Pericardium fibroblast (primary cell): Measurements from ENCODE around the gene TTC39C. TPM values are rescaled to one million over a fixed set of nuclear protein-coding genes. Genes with fewer than 3 reads are reported as not detected.

Source experiments
- total RNA-seq: library from RNA; depleted of rRNA; stranded (reverse); fragments of >200 nt; gene quantifications from 2 replicates; pipeline ENCODE4 v1.2.3, GENCODE V29; 2015

The TTC39C gene
- total RNA-seq: 15.1 and 44.5 TPM in 2 replicates

DNA sequence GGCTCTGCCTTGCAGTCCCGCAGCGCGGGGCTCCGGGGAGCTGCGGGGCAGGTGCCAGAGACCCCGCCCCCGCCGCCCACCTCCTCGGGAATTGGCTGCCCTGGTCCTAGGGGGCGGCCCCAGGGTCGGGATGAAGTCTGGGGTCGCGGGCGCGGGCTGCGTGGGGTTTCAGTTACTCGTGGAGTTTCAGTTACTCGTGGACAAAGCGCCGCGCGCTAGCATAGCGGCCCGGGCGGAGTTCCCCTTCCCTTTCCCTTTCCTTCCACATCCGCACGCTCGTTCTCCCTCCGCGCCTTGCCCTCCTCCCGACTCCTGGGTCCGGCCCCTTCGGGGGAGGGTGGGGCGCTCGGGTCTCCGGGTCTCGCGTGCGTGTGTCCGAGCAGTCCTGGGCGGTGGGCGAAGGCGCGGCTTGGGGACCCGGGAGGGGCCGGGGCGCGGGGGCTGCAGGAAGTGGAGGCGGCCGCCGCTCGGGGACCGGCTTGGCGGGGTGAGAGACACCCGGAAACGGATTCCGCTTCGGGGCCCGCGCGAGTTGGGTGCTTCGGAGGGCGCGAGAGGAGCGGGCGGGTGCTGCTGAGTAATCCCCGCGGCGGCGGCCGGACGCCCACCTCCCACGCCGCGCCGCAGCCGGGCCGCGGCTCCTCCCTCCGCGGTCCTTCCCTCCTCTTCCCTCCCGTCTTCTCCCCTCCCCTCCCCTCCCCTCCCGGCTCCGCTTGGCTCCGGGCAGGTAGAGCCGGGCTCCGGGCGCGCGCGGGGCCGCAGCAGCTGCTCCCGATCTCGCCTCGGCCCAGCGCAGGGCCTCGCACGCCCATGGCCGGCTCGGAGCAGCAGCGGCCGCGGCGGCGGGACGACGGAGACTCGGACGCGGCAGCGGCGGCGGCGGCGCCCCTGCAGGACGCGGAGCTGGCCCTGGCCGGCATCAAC, at the start of gene TTC39C:
TTC39C (plus strand) TSS at position 693 of the 924 bp plus-strand sequence; CDS start at position 811, 118 bp downstream.

DNA sequence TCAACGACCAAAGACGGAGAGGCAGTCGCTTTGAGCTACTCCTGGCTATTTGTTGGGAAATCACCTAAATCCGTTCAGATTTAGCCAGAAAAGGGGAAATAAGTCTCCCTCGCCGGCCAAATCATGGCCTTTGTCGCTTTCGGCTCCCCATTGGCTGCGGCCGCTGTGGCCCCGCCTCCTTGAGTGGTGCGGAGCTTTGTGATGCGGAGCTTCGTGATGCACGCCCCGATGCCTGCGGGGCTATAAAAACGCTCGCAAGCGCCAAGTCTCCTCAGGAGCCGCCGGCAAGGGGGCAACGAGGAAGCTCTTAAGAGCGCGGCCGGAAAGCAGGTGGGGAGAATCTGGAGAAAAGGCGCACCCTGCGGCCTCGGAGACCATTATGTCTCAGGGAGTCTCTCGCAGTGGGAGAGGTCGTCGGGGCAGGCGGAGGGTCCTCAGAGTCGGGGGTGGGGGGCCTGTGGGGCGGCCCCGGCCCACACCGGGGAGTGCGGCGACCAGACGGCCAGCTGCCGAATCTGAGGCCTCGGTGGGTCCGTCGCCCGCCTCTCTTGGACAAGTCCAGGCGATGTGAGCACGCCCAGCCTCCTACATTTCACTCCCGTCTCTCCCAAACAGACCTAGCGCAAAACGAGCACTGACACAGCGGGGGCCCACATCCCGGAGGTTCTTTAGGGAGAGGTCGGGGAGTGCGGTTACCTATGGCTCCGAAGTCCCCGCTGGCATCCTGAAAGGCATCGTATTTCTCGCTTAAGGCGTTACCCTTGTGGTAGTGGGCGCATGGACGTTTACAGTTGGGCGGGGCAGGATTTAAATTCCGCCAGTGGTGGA, 124.4 kb downstream of the TTC39C start, which contains the start of gene CABYR:
CABYR (plus strand) TSS at position 274 of the 828 bp plus-strand sequence. CDS start 4,053 bp downstream, outside the sequence.

Other genes starting within 250 kb of the TTC39C start
- gene CABYR, start 124.3 kb downstream of the TTC39C start, total RNA-seq: 4.4 and 7.3 TPM in 2 replicates